MCF 10A (cell line): ENCODE results near the gene NGDN. TPM values are rescaled to one million over a fixed set of nuclear protein-coding genes. Genes with fewer than 3 reads are reported as not detected.

Experiments
- BruUV-seq: library from RNA; stranded (reverse); fragments of 400-500 nt; replicated peaks from 2 replicates; lab custom pipeline; 2021; lab: Mats Ljungman, UMichigan
- CTCF ChIA-PET: fragments of 300-600 bp; sonication (Branson Sonifier 250); formaldehyde crosslinking; extraction: SDS; loops from one replicate; lab custom pipeline; 2021; ENCODE audit warnings: antibody characterized with exemption, inconsistent platforms; lab: Yijun Ruan, JAX
- POLR2A ChIA-PET: fragments of 300-600, 350-650 bp; sonication (Branson Sonifier 250); formaldehyde crosslinking; extraction: SDS; loops from one replicate; lab custom pipeline; 2020; ENCODE audit warnings: antibody characterized with exemption, inconsistent platforms; lab: Yijun Ruan, JAX
- DNase-seq: peaks from one replicate; pipeline ENCODE4 v3.0.0-alpha.2; 2018; ENCODE audit not compliant: unreplicated experiment
- H3K27ac Mint-ChIP-seq: one replicate; pipeline ENCODE4 v1.8.0; 2022; ENCODE audit warnings: mild to moderate bottlenecking, low read depth, mixed read lengths; ENCODE audit not compliant: unreplicated experiment
- H3K27me3 Mint-ChIP-seq: one replicate; pipeline ENCODE4 v1.8.0; 2022; ENCODE audit warnings: mixed read lengths; ENCODE audit not compliant: insufficient read depth, unreplicated experiment
- H3K36me3 Mint-ChIP-seq: one replicate; pipeline ENCODE4 v1.8.0; 2022; ENCODE audit warnings: mild to moderate bottlenecking, moderate library complexity, mixed read lengths; ENCODE audit not compliant: insufficient read depth, unreplicated experiment
- H3K4me1 Mint-ChIP-seq: one replicate; pipeline ENCODE4 v1.8.0; 2022; ENCODE audit warnings: mixed read lengths; ENCODE audit not compliant: insufficient read depth, unreplicated experiment
- H3K4me3 Mint-ChIP-seq: one replicate; pipeline ENCODE4 v1.8.0; 2022; ENCODE audit warnings: mild to moderate bottlenecking, moderate library complexity, mixed read lengths; ENCODE audit not compliant: unreplicated experiment
- H3K9me3 Mint-ChIP-seq: one replicate; pipeline ENCODE4 v1.8.0; 2022; ENCODE audit warnings: mixed read lengths; ENCODE audit not compliant: unreplicated experiment
- CTCF ChIP-seq: fragments of 200-600 bp; IDR thresholded peaks from one replicate; pipeline ENCODE4 v1.8.0; 2022; ENCODE audit warnings: antibody characterized with exemption, mild to moderate bottlenecking; ENCODE audit not compliant: unreplicated experiment
- intact Hi-C: fragments of 100-400 bp; cut with micrococcal nuclease; formaldehyde crosslinking; loops from 2 replicates; pipeline ENCODE4 v1.14.1; 2022
- total RNA-seq: library from RNA; stranded (reverse); gene quantifications from 2 replicates; pipeline ENCODE4 v1.2.3, GENCODE V29; 2022

Gene NGDN
- total RNA-seq, 1 experiment from 2014 or later, result 46.8 TPM

GRCh38 chr14:23460960-23461359 is 8.5 kb upstream of the NGDN start:
- Mint-ChIP-seq H3K9me3 (no peaks in the 10 kb centered on the region), H3K36me3 (no peaks in the 10 kb centered on the region), H3K4me1 (no peaks in the 10 kb centered on the region), H3K27ac (no peak overlapping the region), H3K4me3 (no peak overlapping the region), H3K27me3 (no peaks in the 10 kb centered on the region)
- intact Hi-C loops, result no loop called here
- BruUV-seq, result no TSS peak
- ChIA-PET POLR2A (interaction anchor here (0.6 kb wide), 1 partner anchor 143 kb away, joined by 3 read pairs; no protein-coding TSS in a partner anchor), CTCF (no interaction called here)
- TF ChIP-seq CTCF, result no peak
- DNase-seq, result no peak

GRCh38 chr14:23464700-23465099 is 4.8 kb upstream of the NGDN start:
- ChIA-PET CTCF (interaction anchor here (0.6 kb wide), 1 partner anchor 64 kb away, joined by 3 read pairs; no protein-coding TSS in a partner anchor), POLR2A (no interaction called here)
- Mint-ChIP-seq H3K27ac (no peak overlapping the region), H3K36me3 (no peaks in the 10 kb centered on the region), H3K4me1 (no peaks in the 10 kb centered on the region), H3K4me3 (no peak overlapping the region), H3K9me3 (no peaks in the 10 kb centered on the region), H3K27me3 (no peaks in the 10 kb centered on the region)
- no peak for TF ChIP-seq CTCF
- no TSS peak for BruUV-seq
- no peak for DNase-seq
- intact Hi-C loops, result no loop called here

GRCh38 chr14:23465261-23465660 is 4.2 kb upstream of the NGDN start:
- no peaks in the 10 kb centered on the region for H3K27me3 Mint-ChIP-seq
- no peaks in the 10 kb centered on the region for H3K9me3 Mint-ChIP-seq
- H3K4me3 Mint-ChIP-seq, result no peak overlapping the region
- intact Hi-C loops, result no loop called here
- no TSS peak for BruUV-seq
- no peak overlapping the region for H3K27ac Mint-ChIP-seq
- no peaks in the 10 kb centered on the region for H3K4me1 Mint-ChIP-seq
- no peaks in the 10 kb centered on the region for H3K36me3 Mint-ChIP-seq
- TF ChIP-seq CTCF, result no peak
- POLR2A ChIA-PET, result no interaction called here
- no peak for DNase-seq
- CTCF ChIA-PET, result interaction anchor here (0.6 to 0.7 kb wide), 2 partner anchors 12 to 993 kb away, joined by 4 to 6 read pairs; no protein-coding TSS in a partner anchor

- H3K9me3 Mint-ChIP-seq, result no peaks in the 10 kb centered on the region
- peaks cover 6% of the 10 kb centered on the region for H3K4me1 Mint-ChIP-seq
- no peak for TF ChIP-seq CTCF
- no peak overlapping the region for H3K27ac Mint-ChIP-seq
- H3K4me3 Mint-ChIP-seq, result no peak overlapping the region
- DNase-seq, result no peak
- BruUV-seq, result no TSS peak
- intact Hi-C loops, result no loop called here
- no peaks in the 10 kb centered on the region for H3K27me3 Mint-ChIP-seq
- POLR2A ChIA-PET, result interaction anchor here (0.6 to 3.4 kb wide), 2 partner anchors 51 to 147 kb away, joined by 3 to 19 read pairs; partner anchors contain the start of gene PABPN1
- peaks cover 34% of the 10 kb centered on the region for H3K36me3 Mint-ChIP-seq
- CTCF ChIA-PET, result interaction anchor here (0.6 to 1.3 kb wide), 11 partner anchors 10 to 639 kb away, joined by 3 to 7 read pairs (median 4); partner anchors contain the start of gene BCL2L2
Observed at GRCh38 chr14:23468704-23469126, 788 bp upstream of the NGDN start.
